ENCODE results near the gene MMRN1. TPM values are rescaled to one million over a fixed set of nuclear protein-coding genes. Genes with fewer than 3 reads are reported as not detected.

Gene MMRN1
- total RNA-seq, 1 donor from 2014 or later: not detected

GRCh38 chr4:89997171-89997704 is 102.6 kb downstream of the MMRN1 start:
- no peak for DNase-seq (ENCODE audit: low read depth)

GRCh38 chr4:89998469-89999011 is 103.9 kb downstream of the MMRN1 start:
- no peak for DNase-seq (ENCODE audit: low read depth)

- DNase-seq (ENCODE audit: low read depth): no peak
These were observed 106.4 kb downstream of the MMRN1 start for GRCh38 chr4:90001023-90001422.

GRCh38 chr4:90002441-90003062 is 107.9 kb downstream of the MMRN1 start:
- DNase-seq (ENCODE audit: low read depth): no peak

Other genes starting within 250 kb of the MMRN1 start
- gene SNCA, start 57.7 kb upstream of the MMRN1 start, total RNA-seq: 0.19 TPM in 1 of 2 replicates, not detected in the other
- gene CCSER1, start 232.5 kb downstream of the MMRN1 start, total RNA-seq: not detected in 2 replicates

Data from myocyte (in vitro differentiated cells).